HG03575 (cell line): ENCODE results near the gene FLACC1.
"Not testable (repeated sequence)": the region's sequence is repeated elsewhere in the genome, so short reads cannot be mapped to it uniquely, and the experiment has no call there.

Source experiments
- ATAC-seq: cut with Tn5 transposase; IDR thresholded peaks from one replicate; pipeline ENCODE4 v1.9.1; 2021; ENCODE audit not compliant: unreplicated experiment, insufficient number of reproducible peaks, low FRiP score; ENCODE audit errors: extremely low read depth

The FLACC1 gene

GRCh38 chr2:201357221-201357620 lies at the start of gene FLACC1:
Gene FLACC1 (minus strand): TSS chr2:201357345. CDS start chr2:201351404, 5,941 bp downstream.
- ATAC-seq, result no peak

- no peak for ATAC-seq
Observed at GRCh38 chr2:201406077-201406662, 49.0 kb upstream of the FLACC1 start.

- ATAC-seq, result no peak
Observed at GRCh38 chr2:201404699-201405280, 47.6 kb upstream of the FLACC1 start.

GRCh38 chr2:201403880-201404279 lies 46.7 kb upstream of the FLACC1 start:
- no peak for ATAC-seq

- no peak for ATAC-seq
Observed at GRCh38 chr2:201402651-201403562, 45.8 kb upstream of the FLACC1 start.

GRCh38 chr2:201401815-201402214 lies 44.7 kb upstream of the FLACC1 start:
- no peak for ATAC-seq

- no peak for ATAC-seq
Observed at GRCh38 chr2:201396595-201396994, 39.5 kb upstream of the FLACC1 start.

DNA sequence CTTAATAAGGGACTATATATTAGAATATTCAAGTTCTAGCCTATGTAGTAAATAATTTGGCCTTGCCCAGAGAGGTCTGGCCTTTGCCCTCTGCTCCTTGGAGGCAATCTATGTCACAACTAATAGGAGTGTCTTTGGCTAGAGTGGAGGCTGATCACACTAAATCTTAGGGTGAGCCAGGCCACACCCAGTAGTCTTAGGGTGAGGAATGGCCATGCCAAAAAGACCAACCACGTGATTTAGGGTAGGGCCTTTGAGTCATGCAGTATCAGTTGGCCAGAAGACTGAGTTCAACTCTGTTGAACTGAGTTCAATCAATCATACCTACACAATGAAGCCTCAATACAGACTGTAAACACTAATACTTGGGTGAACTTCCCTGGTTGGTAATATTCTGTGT lies 26.0 kb upstream of the FLACC1 start:
- no peak for ATAC-seq

DNA sequence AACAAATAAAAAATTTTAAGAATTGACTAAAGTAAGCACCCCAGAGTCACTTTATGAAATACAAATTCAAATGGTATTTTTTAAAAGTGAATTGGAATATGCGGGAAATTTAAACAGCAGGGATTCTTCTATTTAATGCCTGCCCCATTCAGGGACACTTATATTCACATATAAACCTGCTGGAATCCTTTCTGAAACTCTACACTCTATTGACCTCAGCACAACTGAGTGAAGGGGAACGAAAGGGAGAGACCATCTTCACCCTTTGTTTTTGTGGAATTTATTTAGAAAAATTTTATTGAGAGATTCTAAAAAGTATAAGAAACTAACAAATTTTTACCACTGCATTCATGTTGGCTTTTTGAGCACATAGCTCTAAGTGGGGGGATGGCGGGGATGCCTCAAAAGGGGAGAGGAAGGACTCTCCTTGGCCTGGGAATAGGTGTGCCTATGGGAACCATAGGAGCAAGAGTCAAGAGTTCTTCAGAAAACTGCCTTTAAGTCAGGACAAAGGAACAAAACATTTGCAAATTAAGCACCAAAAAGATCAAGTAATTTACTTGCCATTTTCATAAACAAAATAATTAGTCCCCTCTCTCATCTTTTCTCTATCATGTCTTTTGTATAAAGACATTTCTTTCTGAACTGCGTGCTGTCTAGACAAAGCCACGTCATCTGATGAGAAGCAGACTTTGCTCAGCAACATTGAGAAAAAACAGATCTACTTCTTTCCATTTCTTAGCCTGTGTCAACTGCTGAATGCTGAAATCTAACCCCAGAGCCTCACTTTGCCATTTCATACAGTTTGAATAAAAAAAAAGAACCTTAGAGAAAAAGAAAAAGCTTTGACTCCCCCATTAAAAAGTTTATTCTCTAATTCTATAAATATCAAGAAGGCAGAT lies 21.6 kb upstream of the FLACC1 start:
- no peak for ATAC-seq

DNA sequence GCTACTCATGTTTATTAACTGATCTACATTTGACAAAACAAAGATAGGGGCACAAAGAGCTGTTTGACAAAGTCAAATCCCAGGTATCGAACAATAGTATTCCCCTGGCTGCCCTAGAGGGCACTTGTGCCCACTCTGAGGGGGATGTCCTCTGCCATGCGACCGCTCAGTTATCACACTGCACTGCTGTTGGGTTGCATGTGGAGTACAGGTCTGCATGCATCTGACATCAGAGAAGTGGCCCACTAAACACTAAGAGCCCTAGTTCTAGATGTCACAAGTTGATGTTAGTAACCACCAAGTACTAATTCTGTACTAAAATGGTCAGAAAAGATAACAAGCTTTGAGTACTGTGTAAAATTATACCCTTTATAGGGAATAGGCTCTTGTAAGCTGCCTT lies 20.1 kb upstream of the FLACC1 start:
- ATAC-seq, result no peak

GRCh38 chr2:201369775-201370174 lies 12.6 kb upstream of the FLACC1 start:
- ATAC-seq, result no peak

GRCh38 chr2:201369318-201369717 lies 12.2 kb upstream of the FLACC1 start:
- ATAC-seq, result not testable (repeated sequence)

DNA sequence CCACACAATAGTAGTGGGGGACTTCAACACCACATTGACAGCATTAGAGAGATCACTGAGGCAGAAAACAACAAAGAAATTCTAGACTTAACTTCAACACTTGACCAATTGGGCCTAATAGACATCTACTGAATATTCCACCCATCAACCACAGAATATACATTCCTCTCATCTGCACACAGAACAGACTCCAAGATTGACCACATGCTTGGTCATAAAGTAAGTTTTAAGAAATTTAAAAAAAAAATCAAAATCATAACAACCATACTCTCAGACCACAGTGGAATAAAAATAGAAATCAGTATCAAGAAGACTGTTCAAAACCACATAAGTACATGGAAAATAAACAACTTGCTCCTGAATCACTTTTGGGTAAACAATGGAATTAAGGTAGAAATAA lies 9.0 kb upstream of the FLACC1 start:
- no peak for ATAC-seq

- ATAC-seq, result no peak
Observed at GRCh38 chr2:201363857-201364560, 6.9 kb upstream of the FLACC1 start.

DNA sequence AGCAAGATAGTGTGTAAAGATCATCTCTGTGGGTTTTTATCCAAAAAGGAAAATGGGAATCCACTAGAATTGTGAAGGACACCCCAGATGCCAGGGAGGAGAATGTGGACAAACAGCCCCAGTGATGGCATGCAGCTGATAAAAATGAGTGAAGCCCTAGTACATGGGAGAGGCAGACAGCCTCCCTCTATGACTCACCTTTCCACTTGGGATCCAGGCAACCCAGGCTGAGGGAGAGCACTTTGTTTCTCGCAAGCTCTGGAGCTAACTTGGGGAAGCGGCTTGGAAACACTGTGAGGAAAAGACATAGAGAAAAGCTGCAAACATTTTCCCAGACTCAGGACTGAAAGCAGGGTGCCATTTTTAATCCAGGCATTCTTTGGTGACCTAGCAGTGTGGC lies 5.3 kb upstream of the FLACC1 start:
- ATAC-seq, result no peak

DNA sequence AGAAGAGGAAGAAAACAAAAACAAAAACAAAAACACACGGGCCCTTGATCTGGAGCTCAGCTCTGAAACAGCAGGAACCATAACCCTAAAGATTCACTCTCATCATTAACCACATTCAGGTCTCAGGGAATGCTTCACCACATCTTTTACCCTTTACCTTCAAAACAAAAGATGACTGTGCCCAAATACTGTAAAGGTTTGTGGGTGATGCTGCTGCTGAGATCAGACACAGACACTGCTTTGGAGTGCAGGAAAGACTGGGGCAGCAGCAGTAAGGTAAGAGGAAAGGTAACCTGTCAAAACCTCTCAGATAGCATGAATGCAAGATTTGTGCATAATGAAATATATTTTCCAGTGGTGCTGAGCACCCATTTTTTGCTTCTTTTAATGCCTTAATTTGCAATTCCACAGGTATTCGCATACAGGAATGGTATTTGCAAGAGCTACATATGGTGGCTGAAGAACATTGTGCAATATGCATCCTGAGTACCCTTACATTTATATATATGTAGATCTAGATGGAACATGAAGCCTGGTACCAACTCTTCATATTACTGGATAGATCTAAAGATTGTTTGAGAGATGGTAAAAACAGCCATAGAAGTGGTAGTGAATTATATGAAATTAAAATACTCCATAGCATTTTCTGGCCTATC lies 4.1 kb upstream of the FLACC1 start:
- ATAC-seq, result no peak

GRCh38 chr2:201360256-201360655 lies 3.1 kb upstream of the FLACC1 start:
- ATAC-seq, result no peak

- ATAC-seq, result no peak
Observed at GRCh38 chr2:201358684-201359083, 1.5 kb upstream of the FLACC1 start.
